NT2/D1 (cell line): ENCODE results near the gene KMT2B.

Experiments
- DNase-seq: peaks from one replicate; pipeline ENCODE4 v3.0.0-alpha.2; 2011; ENCODE audit warnings: low read depth, low spot score
- H3K27me3 ChIP-seq: 2 replicates; pipeline ENCODE4 v1.6.0; 2011; ENCODE audit warnings: mild to moderate bottlenecking; ENCODE audit not compliant: insufficient read length, insufficient read depth
- H3K36me3 ChIP-seq: 2 replicates; pipeline ENCODE4 v1.6.1; 2011; ENCODE audit warnings: mild to moderate bottlenecking, low read length, mixed read lengths; ENCODE audit not compliant: insufficient read depth, insufficient read length
- H3K4me1 ChIP-seq: 2 replicates; pipeline ENCODE4 v1.5.1; 2011; ENCODE audit not compliant: insufficient read depth, insufficient read length
- H3K4me3 ChIP-seq: 2 replicates; pipeline ENCODE4 v1.5.1; 2011; ENCODE audit warnings: low read depth; ENCODE audit not compliant: insufficient read length
- H3K9ac ChIP-seq: 2 replicates; pipeline ENCODE4 v1.6.0; 2011; ENCODE audit warnings: low read depth; ENCODE audit not compliant: insufficient read length
- H3K9me3 ChIP-seq: 2 replicates; pipeline ENCODE4 v1.5.1; 2011; ENCODE audit warnings: mild to moderate bottlenecking, low read length; ENCODE audit not compliant: insufficient read depth
- SUZ12 ChIP-seq: IDR thresholded peaks from 2 replicates; pipeline ENCODE4 v1.6.1; 2011; ENCODE audit not compliant: insufficient read length, insufficient read depth; ENCODE audit errors: extremely low read depth
- YY1 ChIP-seq: IDR thresholded peaks from 2 replicates; pipeline ENCODE4 v1.6.1; 2011; ENCODE audit not compliant: insufficient read length, insufficient read depth
- ZNF274 ChIP-seq: IDR thresholded peaks from 2 replicates; pipeline ENCODE4 v1.6.1; 2011; ENCODE audit warnings: mild to moderate bottlenecking, low read depth, low read length

The KMT2B gene

DNA sequence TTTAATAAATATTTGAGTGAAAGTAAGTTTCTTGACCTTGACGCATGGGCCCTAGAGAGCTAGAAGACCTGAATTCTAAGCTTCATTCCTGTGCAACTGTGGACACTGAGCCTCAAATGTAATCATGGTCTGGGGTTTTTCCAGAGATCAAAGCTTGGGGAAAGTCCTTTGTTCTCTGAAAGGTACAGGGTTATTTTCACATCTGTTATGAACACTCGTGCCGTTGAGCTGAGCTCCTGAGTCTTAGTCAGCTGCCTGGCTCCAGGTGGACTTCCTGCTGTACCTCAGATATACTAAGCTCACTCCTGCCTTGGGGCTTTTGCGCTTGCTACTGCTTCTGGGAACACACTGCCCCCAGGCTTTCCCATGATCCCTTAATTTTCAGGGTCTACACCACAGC lies 21.0 kb upstream of the KMT2B start:
- Histone ChIP-seq H3K9ac (no peak overlapping the region), H3K9me3 (no peaks in the 10 kb centered on the region), H3K27me3 (no peaks in the 10 kb centered on the region), H3K4me1 (no peaks in the 10 kb centered on the region), H3K36me3 (no peaks in the 10 kb centered on the region), H3K4me3 (no peak overlapping the region)
- no peak for DNase-seq
- TF ChIP-seq YY1 (no peak), ZNF274 (no peak)

DNA sequence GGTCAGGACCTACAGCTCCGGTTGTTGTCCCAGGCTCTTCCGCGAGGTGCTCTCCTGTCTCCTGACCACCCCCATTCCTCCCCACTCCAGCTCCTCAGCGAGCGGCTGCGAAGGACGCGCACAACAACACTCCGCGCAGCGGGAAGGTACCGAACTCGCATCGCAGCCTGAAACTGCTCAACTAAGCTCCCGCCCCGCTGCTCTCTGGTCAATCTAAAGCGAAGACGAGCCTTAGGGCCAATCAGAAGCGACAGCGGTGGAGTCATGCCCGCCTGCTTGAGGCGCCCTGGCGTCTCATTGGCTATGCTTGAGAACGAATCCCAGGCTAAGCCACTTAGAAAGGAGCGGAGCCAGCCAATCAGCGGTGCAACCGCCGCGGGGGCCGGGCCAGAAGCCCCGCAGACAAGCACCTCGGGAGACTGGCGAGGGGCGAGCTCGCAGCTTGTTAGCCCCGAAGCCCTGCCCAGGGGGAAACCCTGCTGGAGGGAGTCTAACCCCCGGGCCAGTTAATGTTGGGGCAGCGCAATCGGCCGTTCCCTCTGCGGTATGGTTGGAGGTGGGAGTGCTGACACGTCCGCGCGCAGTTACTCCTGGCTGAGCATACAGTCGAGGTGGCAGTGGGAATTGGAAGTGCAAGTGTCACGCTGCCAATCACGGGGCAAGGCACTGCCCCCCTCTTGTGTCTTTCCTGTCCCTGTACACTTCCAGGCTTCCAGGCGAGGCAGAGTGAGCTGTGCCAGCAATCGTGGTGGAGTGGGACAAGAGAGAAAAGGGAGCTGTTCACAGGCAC lies 15.4 kb upstream of the KMT2B start:
- DNase-seq, result peak; percentile 94
- TF ChIP-seq SUZ12 (no peak), YY1 (no peak), ZNF274 (no peak)

DNA sequence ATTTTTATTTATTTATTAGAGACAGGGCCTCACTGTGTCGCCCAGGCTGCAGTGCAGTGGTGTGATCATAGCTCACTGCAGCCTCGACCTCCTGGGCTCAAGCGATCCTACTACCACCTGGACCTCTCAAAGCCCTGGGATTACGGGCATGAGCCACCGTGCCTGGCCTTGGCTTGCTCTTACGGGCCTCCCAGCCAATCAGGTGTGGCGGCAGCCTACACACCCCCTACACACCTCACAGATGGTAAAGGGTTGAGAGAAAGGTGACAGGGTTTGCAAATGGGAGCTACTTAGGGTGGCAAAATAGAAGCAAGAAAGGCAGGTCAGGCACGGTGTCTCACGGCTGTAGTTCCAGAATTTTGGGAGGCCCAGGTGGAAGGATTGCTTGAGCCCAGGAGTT lies 14.5 kb upstream of the KMT2B start:
- Histone ChIP-seq H3K36me3 (no peaks in the 10 kb centered on the region), H3K9me3 (no peaks in the 10 kb centered on the region; the same call in 1 of the 2 replicates), H3K27me3 (no peaks in the 10 kb centered on the region), H3K4me3 (no peak overlapping the region), H3K4me1 (peaks cover 2% of the 10 kb centered on the region), H3K9ac (no peak overlapping the region)
- no peak for DNase-seq
- TF ChIP-seq SUZ12, result no peak
- TF ChIP-seq ZNF274, result no peak
- TF ChIP-seq YY1, result no peak

More for the DNA sequence above, 15.4 kb upstream of the KMT2B start:
- Histone ChIP-seq H3K36me3 (no peaks in the 10 kb centered on the region), H3K4me1 (peaks cover 2% of the 10 kb centered on the region), H3K9ac (peak overlapping the region; percentile 61), H3K27me3 (no peaks in the 10 kb centered on the region), H3K9me3 (no peaks in the 10 kb centered on the region; the same call in 1 of the 2 replicates), H3K4me3 (peak overlapping the region; percentile 60)

DNA sequence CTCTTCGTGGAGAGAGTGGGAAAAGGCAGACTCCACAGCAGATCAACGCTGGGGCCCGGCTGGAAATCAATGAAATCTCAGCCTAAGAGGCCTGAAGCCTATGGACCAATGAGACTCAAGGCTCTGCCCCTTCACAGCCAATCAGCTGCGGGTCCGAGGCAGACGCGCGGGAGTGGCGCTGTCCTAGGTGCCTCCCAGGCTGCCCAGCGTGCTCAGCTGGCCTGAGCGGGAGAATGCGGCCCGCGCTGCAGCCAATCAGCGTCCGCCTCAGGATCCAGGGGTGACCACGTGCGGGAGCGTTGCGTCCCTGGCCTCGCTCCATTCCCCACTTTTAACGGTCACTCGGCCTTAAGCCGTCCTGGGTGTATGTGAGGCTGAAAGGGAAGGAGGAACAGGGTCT lies 13.6 kb upstream of the KMT2B start, which contains the start of gene ZBTB32:
TSS of gene ZBTB32 (plus strand) at position 341 of the 400 bp plus-strand sequence. CDS start 10,069 bp downstream, outside the sequence.
- no peak within 1 kb of the TSS for H3K9ac ChIP-seq
- H3K9me3 ChIP-seq, result no peaks in the 10 kb centered on the region; the same call in 1 of the 2 replicates
- no peaks in the 10 kb centered on the region for H3K27me3 ChIP-seq
- no peak for DNase-seq
- TF ChIP-seq ZNF274, result no peak
- no peak for TF ChIP-seq YY1
- TF ChIP-seq SUZ12, result no peak
- H3K4me3 ChIP-seq, result no peak within 1 kb of the TSS
- H3K4me1 ChIP-seq, result peaks cover 2% of the 10 kb centered on the region
- no peaks in the 10 kb centered on the region for H3K36me3 ChIP-seq

DNA sequence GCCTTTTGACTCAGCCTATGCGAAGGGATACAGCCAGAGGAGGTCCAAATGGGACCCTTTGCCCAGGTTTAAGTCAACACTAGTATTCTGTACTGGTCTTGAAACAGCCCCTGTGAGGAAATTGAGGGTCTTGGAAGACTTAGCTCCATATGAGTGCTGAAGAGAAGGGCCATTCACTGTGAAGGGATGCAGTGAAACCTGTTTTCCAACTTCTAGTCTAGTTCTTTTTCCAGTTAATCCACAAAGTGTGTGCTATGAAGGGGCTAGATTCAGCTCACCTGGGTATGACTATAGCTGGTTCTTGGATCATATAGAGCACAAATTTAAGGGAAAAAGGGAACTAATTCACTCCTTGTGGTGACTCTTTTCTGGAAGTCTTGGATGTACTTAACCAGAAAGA lies 9.4 kb upstream of the KMT2B start:
- H3K4me3 ChIP-seq, result no peak overlapping the region

DNA sequence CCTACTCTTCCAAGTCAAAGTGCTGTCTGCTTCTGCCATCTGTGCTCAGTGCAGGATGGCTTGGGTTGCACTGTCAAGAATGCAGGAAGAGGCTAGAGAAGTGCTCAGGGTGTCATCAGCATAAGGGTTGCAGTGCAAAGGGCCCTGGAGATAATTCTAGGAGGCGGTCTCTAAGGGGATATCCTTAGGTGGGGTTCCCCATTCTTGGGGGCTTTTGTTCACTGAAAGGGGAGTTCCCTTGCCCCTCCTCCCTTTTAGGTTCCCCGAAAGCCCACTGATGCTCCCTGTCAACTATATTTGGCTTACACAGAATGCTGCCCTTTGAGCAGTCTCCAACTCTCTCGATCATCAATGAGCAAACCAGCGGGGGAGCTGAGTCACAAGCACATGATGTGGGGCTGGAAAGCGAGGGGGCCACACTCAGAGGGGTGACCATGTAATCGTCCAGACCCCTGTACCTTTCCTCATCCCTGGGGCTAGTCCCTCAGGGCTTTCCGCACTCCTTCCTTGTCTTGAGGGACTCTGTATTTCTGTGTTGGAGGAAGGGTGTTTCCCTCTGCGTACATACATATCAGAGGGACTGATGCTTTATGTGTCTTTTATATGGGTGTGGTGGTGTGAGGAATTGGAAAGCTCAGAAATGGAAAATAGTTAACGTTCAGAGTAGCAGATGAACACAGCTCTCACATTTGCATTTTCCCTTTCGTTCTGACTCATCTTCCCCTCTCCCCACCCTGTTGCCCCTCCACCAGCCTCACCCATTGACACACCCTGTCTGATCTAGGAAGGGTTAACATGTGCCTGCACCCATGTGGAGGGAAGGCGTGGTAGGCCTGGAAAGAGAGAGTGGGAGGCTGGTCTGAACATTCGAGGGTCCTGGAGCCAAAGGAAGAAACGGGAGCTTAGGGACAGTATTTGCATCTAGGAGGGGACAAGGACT lies 6.7 kb upstream of the KMT2B start:
- H3K4me1 ChIP-seq, result peaks cover 15% of the 10 kb centered on the region
- no peak overlapping the region for H3K9ac ChIP-seq

More for the DNA sequence above, 9.4 kb upstream of the KMT2B start:
- Histone ChIP-seq H3K36me3 (no peaks in the 10 kb centered on the region), H3K9me3 (no peaks in the 10 kb centered on the region; the same call in 1 of the 2 replicates), H3K27me3 (no peaks in the 10 kb centered on the region), H3K9ac (no peak overlapping the region), H3K4me1 (peaks cover 4% of the 10 kb centered on the region)
- TF ChIP-seq ZNF274 (no peak), SUZ12 (no peak), YY1 (no peak)
- no peak for DNase-seq

More for the DNA sequence above, 6.7 kb upstream of the KMT2B start:
- Histone ChIP-seq H3K27me3 (no peaks in the 10 kb centered on the region), H3K9me3 (no peaks in the 10 kb centered on the region), H3K36me3 (no peaks in the 10 kb centered on the region), H3K4me3 (no peak overlapping the region)
- TF ChIP-seq ZNF274, result no peak
- TF ChIP-seq YY1, result no peak
- no peak for TF ChIP-seq SUZ12
- no peak for DNase-seq
